ENCODE data around the gene CYP2D6. TPM values are rescaled to one million over a fixed set of nuclear protein-coding genes. Genes with fewer than 3 reads are reported as not detected.
"Not testable (repeated sequence)": the region's sequence is repeated elsewhere in the genome, so short reads cannot be mapped to it uniquely, and the experiment has no call there.

Gene CYP2D6
- total and polyA plus RNA-seq, 2 experiments from 2014 or later: 3.8 to 6.1 TPM

- H3K27me3 ChIP-seq: no peaks in the 10 kb centered on the region
- 95% methylated on average over 38 of the region's 42 CpGs for WGBS (ENCODE audit: low lambda C conversion rate, missing lambda C conversion rate)
- no peaks in the 10 kb centered on the region for H4K20me1 ChIP-seq (ENCODE audit: insufficient read depth, poor library complexity, severe bottlenecking)
- no peaks in the 10 kb centered on the region for H3K36me3 ChIP-seq (replicated peaks; ENCODE audit: insufficient read depth, low read depth)
- no peak overlapping the region for H3K4me3 ChIP-seq
- H3K9me2 ChIP-seq (replicated peaks; ENCODE audit: insufficient read depth): no peaks in the 10 kb centered on the region
- H3K4me2 ChIP-seq: no peak overlapping the region
- TF ChIP-seq EZH2phosphoT487 (IDR thresholded peaks at IDR 0.05; ENCODE audit: low read depth, severe bottlenecking, unreplicated experiment): no peak
- TF ChIP-seq EZH2 (IDR thresholded peaks at IDR 0.05; ENCODE audit: borderline replicate concordance): no peak
- TF ChIP-seq CTCF (IDR thresholded peaks at IDR 0.05; ENCODE audit: poor library complexity): no peak
- no peak overlapping the region for H2AFZ ChIP-seq
- no peaks in the 10 kb centered on the region for H3K9me3 ChIP-seq (ENCODE audit: low read depth)
- H3K4me1 ChIP-seq (ENCODE audit: insufficient read depth): no peaks in the 10 kb centered on the region
- DNase-seq (ENCODE audit: low spot score): no peak
- H3K79me2 ChIP-seq: no peaks in the 10 kb centered on the region
- H3K27ac ChIP-seq: no peak overlapping the region
Observed at GRCh38 chr22:42152661-42153270, 22.2 kb upstream of the CYP2D6 start.

GRCh38 chr22:42151924-42152635 is 21.5 kb upstream of the CYP2D6 start:
- Histone ChIP-seq H3K27me3 (no peaks in the 10 kb centered on the region), H3K27ac (no peak overlapping the region), H3K9me3 (ENCODE audit: low read depth) (no peaks in the 10 kb centered on the region), H3K36me3 (replicated peaks; ENCODE audit: insufficient read depth, low read depth) (no peaks in the 10 kb centered on the region), H3K79me2 (no peaks in the 10 kb centered on the region), H3K9me2 (replicated peaks; ENCODE audit: insufficient read depth) (no peaks in the 10 kb centered on the region), H3K4me2 (no peak overlapping the region), H2AFZ (no peak overlapping the region), H3K4me1 (ENCODE audit: insufficient read depth) (no peaks in the 10 kb centered on the region), H3K4me3 (no peak overlapping the region), H4K20me1 (ENCODE audit: insufficient read depth, poor library complexity, severe bottlenecking) (no peaks in the 10 kb centered on the region)
- no peak for DNase-seq (ENCODE audit: low spot score)
- TF ChIP-seq EZH2 (IDR thresholded peaks at IDR 0.05; ENCODE audit: borderline replicate concordance) (no peak), EZH2phosphoT487 (IDR thresholded peaks at IDR 0.05; ENCODE audit: low read depth, severe bottlenecking, unreplicated experiment) (no peak), CTCF (IDR thresholded peaks at IDR 0.05; ENCODE audit: poor library complexity) (no peak)
- WGBS (ENCODE audit: low lambda C conversion rate, missing lambda C conversion rate): 96% methylated on average over 33 of the region's 43 CpGs

- H4K20me1 ChIP-seq (ENCODE audit: insufficient read depth, poor library complexity, severe bottlenecking): no peaks in the 10 kb centered on the region
Observed at GRCh38 chr22:42150727-42151590, 20.3 kb upstream of the CYP2D6 start.

GRCh38 chr22:42149798-42150197 is 19.2 kb upstream of the CYP2D6 start:
- H3K27ac ChIP-seq; H3K4me1 ChIP-seq (ENCODE audit: insufficient read depth); H3K36me3 ChIP-seq (replicated peaks; ENCODE audit: insufficient read depth, low read depth); H3K27me3 ChIP-seq; H3K9me2 ChIP-seq (replicated peaks; ENCODE audit: insufficient read depth); H3K4me2 ChIP-seq; H3K4me3 ChIP-seq; H4K20me1 ChIP-seq (ENCODE audit: insufficient read depth, poor library complexity, severe bottlenecking); H3K9me3 ChIP-seq (ENCODE audit: low read depth); H3K79me2 ChIP-seq; H2AFZ ChIP-seq; DNase-seq (ENCODE audit: low spot score): not testable (repeated sequence)
- 95% methylated on average over 16 of the region's 16 CpGs for WGBS (ENCODE audit: low lambda C conversion rate, missing lambda C conversion rate)

More at GRCh38 chr22:42150727-42151590, 20.3 kb upstream of the CYP2D6 start:
- Histone ChIP-seq H3K36me3 (replicated peaks; ENCODE audit: insufficient read depth, low read depth) (no peaks in the 10 kb centered on the region), H3K79me2 (no peaks in the 10 kb centered on the region), H3K27ac (no peak overlapping the region), H3K4me2 (no peak overlapping the region), H3K9me3 (ENCODE audit: low read depth) (no peaks in the 10 kb centered on the region), H3K4me3 (no peak overlapping the region), H3K9me2 (replicated peaks; ENCODE audit: insufficient read depth) (no peaks in the 10 kb centered on the region), H3K27me3 (no peaks in the 10 kb centered on the region), H3K4me1 (ENCODE audit: insufficient read depth) (no peaks in the 10 kb centered on the region), H2AFZ (no peak overlapping the region)
- no peak for DNase-seq (ENCODE audit: low spot score)
- 96% methylated on average over 27 of the region's 27 CpGs for WGBS (ENCODE audit: low lambda C conversion rate, missing lambda C conversion rate)
- TF ChIP-seq EZH2phosphoT487 (IDR thresholded peaks at IDR 0.05; ENCODE audit: low read depth, severe bottlenecking, unreplicated experiment): no peak
- no peak for TF ChIP-seq EZH2 (IDR thresholded peaks at IDR 0.05; ENCODE audit: borderline replicate concordance)
- no peak for TF ChIP-seq CTCF (IDR thresholded peaks at IDR 0.05; ENCODE audit: poor library complexity)

Measured in hepatocyte (in vitro differentiated cells).